Liver (tissue), 9 donors: ENCODE results near the gene TM4SF5. TPM values are rescaled to one million over a fixed set of nuclear protein-coding genes. Genes with fewer than 3 reads are reported as not detected.

ENCODE experiments used
- DNase-seq: peaks from one replicate; pipeline ENCODE4 v3.0.0-alpha.2; 2017; ENCODE audit warnings: low spot score
- H3K27ac ChIP-seq, 2 donors: one replicate each; pipeline ENCODE4 v1.7.0; 2013; ENCODE audit warnings: inconsistent platforms in 2 of 2, low read length in 2 of 2, control low read depth in 1 of 2, low read depth in 1 of 2, mild to moderate bottlenecking in 1 of 2
- H3K27me3 ChIP-seq, 4 donors: one replicate each; pipeline versions ENCODE4 v1.6.1 to v1.7.0; 2013; ENCODE audit warnings: low read length in 3 of 4, inconsistent platforms in 1 of 4, mild to moderate bottlenecking in 1 of 4, moderate library complexity in 1 of 4; ENCODE audit not compliant: control insufficient read depth in 4 of 4, insufficient read depth in 4 of 4
- H3K36me3 ChIP-seq, 4 donors: one replicate each; pipeline versions ENCODE4 v1.6.1 to v1.7.0; 2013; ENCODE audit warnings: low read length in 3 of 4, mild to moderate bottlenecking in 3 of 4, low read depth in 1 of 4, moderate library complexity in 1 of 4; ENCODE audit not compliant: control insufficient read depth in 4 of 4, insufficient read depth in 3 of 4
- H3K4me1 ChIP-seq, 4 donors: one replicate each; pipeline versions ENCODE4 v1.6.1 to v1.7.0; 2013; ENCODE audit warnings: low read length in 3 of 4, mild to moderate bottlenecking in 3 of 4, moderate library complexity in 1 of 4; ENCODE audit not compliant: control insufficient read depth in 4 of 4, insufficient read depth in 4 of 4
- H3K4me3 ChIP-seq, 3 donors: one replicate each; pipeline versions ENCODE4 v1.6.1 to v1.7.0; 2013; ENCODE audit warnings: low read length in 3 of 3, control low read depth in 1 of 3, low read depth in 1 of 3, mild to moderate bottlenecking in 1 of 3
- H3K9ac ChIP-seq, 2 donors: one replicate each; pipeline ENCODE4 v1.7.0; 2013; ENCODE audit warnings: low read length in 2 of 2, mild to moderate bottlenecking in 2 of 2, moderate library complexity in 2 of 2, control low read depth in 1 of 2, low read depth in 1 of 2
- H3K9me3 ChIP-seq, 4 donors: one replicate each; pipeline versions ENCODE4 v1.6.1 to v1.7.0; 2013; ENCODE audit warnings: low read length in 3 of 4; ENCODE audit not compliant: control insufficient read depth in 4 of 4
- CTCF ChIP-seq: fragments of 150-350 bp; IDR thresholded peaks from 2 replicates; pipeline ENCODE4 v1.5.1; 2017; ENCODE audit warnings: improper control_type of control experiment, low read depth, low read length; ENCODE audit not compliant: missing input control
- EGR1 ChIP-seq, 2 donors: IDR thresholded peaks; 2 replicates each; pipeline ENCODE4 v1.6.1; 2016 to 2018; ENCODE audit warnings: antibody characterized with exemption in 2 of 2, low read depth in 2 of 2
- FOXA1 ChIP-seq: IDR thresholded peaks from 2 replicates; pipeline ENCODE4 v1.6.1; 2016; ENCODE audit warnings: antibody characterized with exemption
- FOXA2 ChIP-seq: IDR thresholded peaks from 2 replicates; pipeline ENCODE4 v1.6.1; 2016; ENCODE audit warnings: antibody characterized with exemption
- GABPA ChIP-seq, 2 donors: IDR thresholded peaks in 1 of 2; conservative IDR thresholded peaks in 1 of 2; 2 replicates each; pipeline ENCODE4 v1.6.1; 2016; ENCODE audit warnings: antibody characterized with exemption in 2 of 2, mild to moderate bottlenecking in 1 of 2, moderate library complexity in 1 of 2
- HNF4G ChIP-seq: IDR thresholded peaks from 2 replicates; pipeline ENCODE4 v1.6.1; 2016; ENCODE audit warnings: antibody characterized with exemption
- JUND ChIP-seq, 2 donors: IDR thresholded peaks; 2 replicates each; pipeline ENCODE4 v1.6.1; 2016; ENCODE audit warnings: antibody characterized with exemption in 2 of 2
- MAX ChIP-seq: IDR thresholded peaks from 2 replicates; pipeline ENCODE4 v1.6.1; 2016; ENCODE audit warnings: antibody characterized with exemption
- NR2F2 ChIP-seq: IDR thresholded peaks from 2 replicates; pipeline ENCODE4 v1.6.1; 2016; ENCODE audit warnings: antibody characterized with exemption
- RAD21 ChIP-seq, 2 donors: IDR thresholded peaks; 2 replicates each; pipeline ENCODE4 v1.6.1; 2016; ENCODE audit warnings: antibody characterized with exemption in 2 of 2, mild to moderate bottlenecking in 2 of 2
- RXRA ChIP-seq, 2 donors: IDR thresholded peaks; 2 replicates each; pipeline ENCODE4 v1.6.1; 2017 to 2018; ENCODE audit warnings: antibody characterized with exemption in 2 of 2, mild to moderate bottlenecking in 1 of 2
- SP1 ChIP-seq: IDR thresholded peaks from 2 replicates; pipeline ENCODE4 v1.6.1; 2018; ENCODE audit warnings: antibody characterized with exemption, mild to moderate bottlenecking
- TAF1 ChIP-seq: conservative IDR thresholded peaks from 2 replicates; pipeline ENCODE4 v1.6.1; 2016; ENCODE audit warnings: antibody characterized with exemption, mild to moderate bottlenecking
- YY1 ChIP-seq: IDR thresholded peaks from 2 replicates; pipeline ENCODE4 v1.6.1; 2016; ENCODE audit warnings: antibody characterized with exemption, mild to moderate bottlenecking
- ZBTB33 ChIP-seq: IDR thresholded peaks from 2 replicates; pipeline ENCODE4 v1.6.1; 2016; ENCODE audit warnings: antibody characterized with exemption
- WGBS: extraction: QIAGEN DNeasy Blood & Tissue Kit; methylation state at CpG from one replicate; pipeline ENCODE4 v1.1.7; 2013; 5-methylcytosine and 5-hydroxymethylcytosine counted together
- polyA plus RNA-seq, 2 donors: library from polyadenylated mRNA; stranded (reverse) in 1 of 2; unstranded in 1 of 2; fragments of 200-250 nt in 1 of 2; fragments of >200 nt in 1 of 2; fragmentation: Nextera tagmentation in 1 of 2; extraction: Ambion mirVana in 1 of 2; gene quantifications; one replicate each; pipeline versions ENCODE4 v1.2.1 to v1.2.3, GENCODE V29; 2013 to 2015
- total RNA-seq, 2 donors: library from RNA; depleted of rRNA; stranded (reverse); fragments of >200 nt; gene quantifications; one replicate each; pipeline ENCODE4 v1.2.3, GENCODE V29; 2014
- TF ChIP-seq, protein P1 (sequence below): IDR thresholded peaks from 2 replicates; pipeline ENCODE4 v1.6.1; 2016; ENCODE audit warnings: antibody characterized with exemption, mild to moderate bottlenecking
- TF ChIP-seq, protein P2 (sequence below): IDR thresholded peaks from 2 replicates; pipeline ENCODE4 v1.6.1; 2016; ENCODE audit warnings: antibody characterized with exemption
- donor health status: healthy.
- donor health status: healthy.
- donor health status: healthy.
- donor health status: healthy.
- donor health status: healthy.

The TM4SF5 gene
- total and polyA plus RNA-seq, 4 donors: 20.1 to 309 (median 115) TPM

GRCh38 chr17:4742133-4742532 is 29.6 kb upstream of the TM4SF5 start:
- no peak overlapping the region for H3K4me3 ChIP-seq
- WGBS: 97% methylated on average over 9 of the region's 9 CpGs
- H3K4me1 ChIP-seq: peaks cover 2 to 13% (median 8%) of the 10 kb centered on the region in 4 donors
- no peaks in the 10 kb centered on the region for H3K36me3 ChIP-seq
- TF ChIP-seq TAF1 (no peak), FOXA2 (no peak), EGR1 (IDR thresholded peaks at IDR 0.05; ENCODE audit: low read depth in 2 of 2) (no peak), CTCF (no peak), RXRA (IDR thresholded peaks at IDR 0.05) (no peak), RAD21 (IDR thresholded peaks at IDR 0.05) (no peak), GABPA (IDR thresholded peaks at IDR 0.05 in 1 of 2, conservative IDR thresholded peaks at IDR 0.05 in 1 of 2) (no peak), FOXA1 (no peak), JUND (IDR thresholded peaks at IDR 0.05) (no peak)
- no peak for DNase-seq
- H3K27ac ChIP-seq: no peak overlapping the region
- no peaks in the 10 kb centered on the region for H3K27me3 ChIP-seq
- no peak overlapping the region for H3K9ac ChIP-seq
- no peaks in the 10 kb centered on the region for H3K9me3 ChIP-seq

DNA sequence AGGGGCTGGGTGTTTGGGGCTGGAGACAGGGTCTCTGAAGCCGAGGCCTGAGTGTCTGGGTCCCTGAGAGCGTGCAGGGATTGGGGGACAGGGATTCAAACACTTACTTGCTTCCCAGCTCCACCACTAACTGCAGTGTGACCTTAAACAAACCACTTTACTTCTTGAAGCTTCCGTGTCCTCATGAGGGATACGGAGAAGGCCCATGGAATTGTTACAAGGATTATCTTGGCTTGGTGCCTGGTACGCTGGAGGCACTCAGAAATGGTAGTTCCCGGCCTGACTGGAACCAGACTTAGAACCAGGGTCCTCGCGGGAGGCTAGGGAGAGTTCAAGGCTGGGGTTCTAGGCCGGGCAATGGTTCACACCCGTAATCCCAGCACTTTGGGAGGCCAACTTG is 29.1 kb upstream of the TM4SF5 start:
- H3K4me3 ChIP-seq: no peak overlapping the region
- H3K36me3 ChIP-seq: no peaks in the 10 kb centered on the region
- H3K9ac ChIP-seq: no peak overlapping the region
- peaks cover 2 to 13% (median 8%) of the 10 kb centered on the region in 4 donors for H3K4me1 ChIP-seq
- TF ChIP-seq SP1 (no peak), RAD21 (IDR thresholded peaks at IDR 0.05) (no peak), ZBTB33 (no peak), YY1 (no peak), NR2F2 (no peak), FOXA2 (no peak), GABPA (IDR thresholded peaks at IDR 0.05 in 1 of 2, conservative IDR thresholded peaks at IDR 0.05 in 1 of 2) (no peak), EGR1 (IDR thresholded peaks at IDR 0.05; ENCODE audit: low read depth in 2 of 2) (no peak), JUND (IDR thresholded peaks at IDR 0.05) (no peak), CTCF (no peak), FOXA1 (no peak), MAX (no peak), HNF4G (no peak), RXRA (IDR thresholded peaks at IDR 0.05) (no peak)
- TF ChIP-seq, protein P1, sequence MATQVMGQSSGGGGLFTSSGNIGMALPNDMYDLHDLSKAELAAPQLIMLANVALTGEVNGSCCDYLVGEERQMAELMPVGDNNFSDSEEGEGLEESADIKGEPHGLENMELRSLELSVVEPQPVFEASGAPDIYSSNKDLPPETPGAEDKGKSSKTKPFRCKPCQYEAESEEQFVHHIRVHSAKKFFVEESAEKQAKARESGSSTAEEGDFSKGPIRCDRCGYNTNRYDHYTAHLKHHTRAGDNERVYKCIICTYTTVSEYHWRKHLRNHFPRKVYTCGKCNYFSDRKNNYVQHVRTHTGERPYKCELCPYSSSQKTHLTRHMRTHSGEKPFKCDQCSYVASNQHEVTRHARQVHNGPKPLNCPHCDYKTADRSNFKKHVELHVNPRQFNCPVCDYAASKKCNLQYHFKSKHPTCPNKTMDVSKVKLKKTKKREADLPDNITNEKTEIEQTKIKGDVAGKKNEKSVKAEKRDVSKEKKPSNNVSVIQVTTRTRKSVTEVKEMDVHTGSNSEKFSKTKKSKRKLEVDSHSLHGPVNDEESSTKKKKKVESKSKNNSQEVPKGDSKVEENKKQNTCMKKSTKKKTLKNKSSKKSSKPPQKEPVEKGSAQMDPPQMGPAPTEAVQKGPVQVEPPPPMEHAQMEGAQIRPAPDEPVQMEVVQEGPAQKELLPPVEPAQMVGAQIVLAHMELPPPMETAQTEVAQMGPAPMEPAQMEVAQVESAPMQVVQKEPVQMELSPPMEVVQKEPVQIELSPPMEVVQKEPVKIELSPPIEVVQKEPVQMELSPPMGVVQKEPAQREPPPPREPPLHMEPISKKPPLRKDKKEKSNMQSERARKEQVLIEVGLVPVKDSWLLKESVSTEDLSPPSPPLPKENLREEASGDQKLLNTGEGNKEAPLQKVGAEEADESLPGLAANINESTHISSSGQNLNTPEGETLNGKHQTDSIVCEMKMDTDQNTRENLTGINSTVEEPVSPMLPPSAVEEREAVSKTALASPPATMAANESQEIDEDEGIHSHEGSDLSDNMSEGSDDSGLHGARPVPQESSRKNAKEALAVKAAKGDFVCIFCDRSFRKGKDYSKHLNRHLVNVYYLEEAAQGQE: no peak
- TF ChIP-seq, protein P2, sequence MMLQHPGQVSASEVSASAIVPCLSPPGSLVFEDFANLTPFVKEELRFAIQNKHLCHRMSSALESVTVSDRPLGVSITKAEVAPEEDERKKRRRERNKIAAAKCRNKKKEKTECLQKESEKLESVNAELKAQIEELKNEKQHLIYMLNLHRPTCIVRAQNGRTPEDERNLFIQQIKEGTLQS: no peak
- no peaks in the 10 kb centered on the region for H3K9me3 ChIP-seq
- H3K27ac ChIP-seq: no peak overlapping the region
- WGBS: 80% methylated on average over 10 of the region's 10 CpGs
- DNase-seq: no peak
- no peaks in the 10 kb centered on the region for H3K27me3 ChIP-seq
